ENCODE data around the gene MB. TPM values are rescaled to one million over a fixed set of nuclear protein-coding genes. Genes with fewer than 3 reads are reported as not detected.

Gene MB
- polyA plus RNA-seq, 3 donors: not detected

- Mint-ChIP-seq H3K27me3 (ENCODE audit: low read depth in 3 of 3) (peaks cover 2 to 6% (median 4%) of the 10 kb centered on the region in 3 donors), H3K9me3 (no peaks in the 10 kb centered on the region), H3K27ac (peak overlapping the region in 1 of 7 donors; percentile 11), H3K4me1 (peaks cover 19% of the 10 kb centered on the region), H3K36me3 (no peaks in the 10 kb centered on the region), H3K4me3 (no peak overlapping the region)
- Histone ChIP-seq H3K4me3 (replicated peaks in 1 of 3; ENCODE audit: low read depth in 2 of 3, low read length in 3 of 3) (no peak overlapping the region), H2AFZ (ENCODE audit: insufficient read depth, low read depth, low read length, poor library complexity, severe bottlenecking) (no peak overlapping the region), H3K9me3 (replicated peaks in 1 of 2; ENCODE audit: control insufficient read depth in 1 of 2, insufficient read depth in 1 of 2, low read length in 2 of 2) (no peaks in the 10 kb centered on the region), H3K4me2 (replicated peaks; ENCODE audit: extremely low read depth, low read length, poor library complexity, severe bottlenecking) (no peak overlapping the region), H3K36me3 (replicated peaks in 1 of 2; ENCODE audit: control insufficient read depth in 1 of 2, insufficient read depth in 2 of 2, low read length in 2 of 2) (no peaks in the 10 kb centered on the region), H4K20me1 (ENCODE audit: insufficient read depth, low read length) (no peaks in the 10 kb centered on the region), H3K27me3 (ENCODE audit: control insufficient read depth in 2 of 2, insufficient read depth in 2 of 2, low read length in 2 of 2) (no peaks in the 10 kb centered on the region), H3K4me1 (ENCODE audit: control insufficient read depth in 1 of 2, insufficient read depth in 2 of 2, low read length in 2 of 2) (peaks cover 59 to 61% of the 10 kb centered on the region in 2 donors), H3K9ac (ENCODE audit: insufficient read depth, low read length, poor library complexity, severe bottlenecking) (no peak overlapping the region), H3K79me2 (ENCODE audit: insufficient read depth, low read length) (no peaks in the 10 kb centered on the region), H3K27ac (ENCODE audit: low read depth in 1 of 2, low read length in 2 of 2) (no peak overlapping the region)
- TF ChIP-seq CTCF (IDR thresholded peaks at IDR 0.05): no peak
- 50% methylated on average over 1 of the region's 4 CpGs for WGBS (ENCODE audit: insufficient coverage)
- DNase-seq: no peak
- intact Hi-C loops (cut with micrococcal nuclease): no loop called here
Measured at GRCh38 chr22:35599364-35599763, 17.8 kb downstream of the MB start.

- intact Hi-C loops (cut with micrococcal nuclease): no loop called here
- Mint-ChIP-seq H3K27ac (peak overlapping the region in 1 of 7 donors; percentile 27), H3K4me3 (peak overlapping the region in 1 of 2 donors; percentile 42), H3K9me3 (no peaks in the 10 kb centered on the region), H3K4me1 (peaks cover 16% of the 10 kb centered on the region), H3K36me3 (no peaks in the 10 kb centered on the region), H3K27me3 (ENCODE audit: low read depth in 3 of 3) (peaks cover 3 to 6% (median 3%) of the 10 kb centered on the region in 3 donors)
- H3K4me2 ChIP-seq (replicated peaks; ENCODE audit: extremely low read depth, low read length, poor library complexity, severe bottlenecking): no peak overlapping the region
- no peak overlapping the region for H3K9ac ChIP-seq (ENCODE audit: insufficient read depth, low read length, poor library complexity, severe bottlenecking)
- H3K9me3 ChIP-seq (replicated peaks in 1 of 2; ENCODE audit: control insufficient read depth in 1 of 2, insufficient read depth in 1 of 2, low read length in 2 of 2): no peaks in the 10 kb centered on the region
- no peak overlapping the region for H3K27ac ChIP-seq (ENCODE audit: low read depth in 1 of 2, low read length in 2 of 2)
- 58% methylated on average over 4 of the region's 4 CpGs for WGBS (ENCODE audit: insufficient coverage)
- peaks cover 55 to 60% of the 10 kb centered on the region in 2 donors for H3K4me1 ChIP-seq (ENCODE audit: control insufficient read depth in 1 of 2, insufficient read depth in 2 of 2, low read length in 2 of 2)
- H3K4me3 ChIP-seq (replicated peaks in 1 of 3; ENCODE audit: low read depth in 2 of 3, low read length in 3 of 3): no peak overlapping the region
- no peak overlapping the region for H2AFZ ChIP-seq (ENCODE audit: insufficient read depth, low read depth, low read length, poor library complexity, severe bottlenecking)
- no peaks in the 10 kb centered on the region for H3K27me3 ChIP-seq (ENCODE audit: control insufficient read depth in 2 of 2, insufficient read depth in 2 of 2, low read length in 2 of 2)
- no peaks in the 10 kb centered on the region for H4K20me1 ChIP-seq (ENCODE audit: insufficient read depth, low read length)
- no peak for TF ChIP-seq CTCF (IDR thresholded peaks at IDR 0.05)
- H3K36me3 ChIP-seq (replicated peaks in 1 of 2; ENCODE audit: control insufficient read depth in 1 of 2, insufficient read depth in 2 of 2, low read length in 2 of 2): no peaks in the 10 kb centered on the region
- H3K79me2 ChIP-seq (ENCODE audit: insufficient read depth, low read length): no peaks in the 10 kb centered on the region
- no peak for DNase-seq
Measured at GRCh38 chr22:35598396-35598710, 18.8 kb downstream of the MB start.
